ENCODE measurements around the gene TMC6.
A peak's percentile ranks its signal among the peaks of the same experiment; 100 is the strongest.
"Not testable (repeated sequence)": the region's sequence is repeated elsewhere in the genome, so short reads cannot be mapped to it uniquely, and the experiment has no call there.

Gene TMC6

DNA sequence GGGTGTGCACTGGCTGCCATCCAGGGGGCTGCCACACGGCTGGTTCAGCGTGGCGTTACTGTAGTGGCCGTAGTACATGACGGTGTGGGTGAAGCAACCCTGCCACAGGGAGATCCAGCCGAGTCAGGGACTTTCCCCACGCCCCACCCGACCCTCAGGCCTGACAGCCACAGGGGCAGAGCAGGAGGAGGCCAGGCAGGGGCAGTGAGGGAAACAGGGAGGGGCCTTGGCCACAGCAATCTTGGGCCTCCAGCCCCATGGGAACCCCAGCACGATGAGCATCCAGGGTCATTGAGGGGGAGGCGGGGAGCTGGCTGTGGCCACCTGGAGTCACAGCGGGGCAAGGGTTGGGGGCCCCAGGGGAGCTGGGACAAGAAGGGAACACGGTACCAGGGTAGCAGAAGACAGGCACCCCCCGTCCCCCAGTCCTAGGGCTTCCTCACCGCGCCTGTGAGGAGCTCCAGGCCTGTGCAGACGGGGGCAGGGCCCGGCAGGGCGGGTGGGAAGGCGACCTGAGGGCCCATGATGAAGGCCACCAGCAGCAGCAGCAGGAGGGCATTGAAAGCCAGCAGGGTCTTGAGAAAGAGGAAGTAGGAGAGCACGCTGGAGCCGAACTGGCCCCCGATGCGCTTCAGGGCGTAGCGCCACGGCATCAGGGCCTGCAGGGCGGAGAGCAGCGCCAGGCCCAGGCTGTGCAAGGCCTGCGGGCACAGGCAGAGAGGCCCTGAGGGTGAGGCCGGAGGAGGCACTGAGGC lies 4.3 kb downstream of the TMC6 start:
- no peak for DNase-seq
- ATAC-seq = no peak

DNA sequence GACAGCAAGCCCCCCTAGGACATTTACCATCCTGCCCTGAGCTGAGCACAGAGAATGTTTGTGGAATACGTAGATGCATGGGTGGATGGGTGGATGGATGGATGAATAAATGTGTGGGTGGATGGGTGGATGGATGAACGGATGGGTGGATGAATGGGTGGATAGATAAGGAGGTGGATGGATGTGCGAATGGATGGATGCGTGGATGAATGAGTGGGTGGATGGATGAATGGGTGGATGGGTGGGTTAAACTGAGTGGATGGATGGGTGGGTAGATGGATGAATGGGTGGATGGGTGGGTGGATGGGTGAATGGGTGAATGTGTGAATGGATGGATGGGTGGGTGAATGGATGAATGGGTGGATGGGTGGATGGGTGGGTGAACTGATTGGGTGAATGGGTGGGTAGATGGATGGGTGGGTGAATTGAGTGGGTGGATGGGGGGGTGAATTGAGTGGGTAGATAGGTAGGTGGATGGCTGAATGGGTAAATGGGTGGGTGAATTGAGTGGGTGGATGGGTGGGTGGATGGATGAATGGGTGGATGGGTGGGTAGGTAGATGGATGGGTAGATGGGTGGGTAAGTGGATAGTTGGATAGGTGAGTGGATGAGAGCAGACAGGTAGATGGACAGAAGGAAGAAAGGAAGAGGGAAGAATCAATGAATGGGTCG lies 5.2 kb downstream of the TMC6 start:
- DNase-seq = no peak
- ATAC-seq = no peak

DNA sequence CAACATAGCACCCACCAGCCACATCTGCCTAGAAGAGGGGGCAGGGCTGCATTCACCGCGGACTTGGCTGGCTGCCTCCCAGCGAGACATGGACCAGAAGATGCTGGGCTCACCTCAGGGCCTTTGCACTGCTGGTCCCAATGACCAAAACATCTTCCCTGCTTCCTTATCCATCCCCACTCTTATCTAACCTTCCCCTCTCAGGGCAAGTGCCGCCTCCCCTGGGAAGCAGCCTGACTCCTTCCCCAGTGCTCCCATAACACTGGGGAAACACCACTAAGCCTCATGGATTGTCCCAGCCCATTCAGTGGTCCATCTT lies 5.7 kb downstream of the TMC6 start:
- ATAC-seq = no peak
- DNase-seq = no peak

DNA sequence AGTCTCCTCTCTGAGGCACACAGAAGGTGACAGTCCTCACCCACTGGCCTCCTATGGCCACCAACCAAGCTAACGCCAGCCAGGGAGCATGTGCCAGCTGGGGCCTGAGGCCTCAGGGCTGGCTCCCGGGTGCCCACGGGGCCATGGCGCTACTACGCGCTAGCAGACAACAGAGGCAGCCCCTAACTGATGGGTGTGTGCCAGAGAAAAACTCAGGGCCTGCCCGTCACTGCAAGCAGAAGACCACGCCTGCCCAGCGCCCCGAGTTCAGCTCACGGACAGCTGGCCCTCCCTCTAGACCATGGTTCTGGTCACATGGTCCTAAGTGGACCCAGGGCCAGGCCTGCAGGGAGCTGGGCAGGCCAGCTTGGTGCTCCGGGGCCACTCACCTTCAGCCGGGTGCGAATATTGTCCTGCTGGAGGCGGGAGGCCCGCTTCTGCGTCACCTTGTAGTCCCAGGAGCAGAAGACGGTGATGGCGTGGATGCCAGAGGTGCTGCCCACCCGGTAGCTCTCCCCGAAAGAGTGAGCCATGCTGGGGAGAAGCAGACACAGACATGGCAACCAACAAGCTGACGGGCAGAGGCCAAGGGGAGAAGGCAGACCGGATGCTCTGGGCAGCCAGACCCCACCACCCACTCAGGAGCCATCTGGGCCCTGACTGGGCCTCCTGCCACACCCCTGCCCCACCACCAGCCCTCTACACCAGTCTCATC lies 6.2 kb downstream of the TMC6 start:
- ATAC-seq = no peak
- no peak for DNase-seq

DNA sequence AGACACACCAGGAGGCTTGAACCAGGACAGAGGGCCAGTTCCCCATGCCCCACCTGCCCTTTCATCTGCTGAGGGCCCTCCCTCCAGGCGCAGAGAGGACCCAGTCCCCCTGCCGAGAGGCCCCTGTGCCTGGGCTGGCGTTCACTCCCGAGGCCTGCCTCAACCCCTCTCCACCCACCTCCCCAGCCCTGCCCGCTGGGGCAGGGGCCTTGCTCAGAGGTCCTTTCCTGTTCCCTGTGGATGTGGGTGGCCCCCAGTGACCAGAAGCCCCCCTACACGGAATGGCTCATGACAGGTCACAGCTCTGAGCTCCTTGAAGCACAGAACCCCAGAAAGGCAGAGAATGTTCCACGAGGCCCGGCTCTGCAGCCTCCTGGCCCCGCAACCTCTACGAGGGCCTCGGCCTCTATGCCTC lies 6.7 kb downstream of the TMC6 start:
- no peak for ATAC-seq
- no peak for DNase-seq

DNA sequence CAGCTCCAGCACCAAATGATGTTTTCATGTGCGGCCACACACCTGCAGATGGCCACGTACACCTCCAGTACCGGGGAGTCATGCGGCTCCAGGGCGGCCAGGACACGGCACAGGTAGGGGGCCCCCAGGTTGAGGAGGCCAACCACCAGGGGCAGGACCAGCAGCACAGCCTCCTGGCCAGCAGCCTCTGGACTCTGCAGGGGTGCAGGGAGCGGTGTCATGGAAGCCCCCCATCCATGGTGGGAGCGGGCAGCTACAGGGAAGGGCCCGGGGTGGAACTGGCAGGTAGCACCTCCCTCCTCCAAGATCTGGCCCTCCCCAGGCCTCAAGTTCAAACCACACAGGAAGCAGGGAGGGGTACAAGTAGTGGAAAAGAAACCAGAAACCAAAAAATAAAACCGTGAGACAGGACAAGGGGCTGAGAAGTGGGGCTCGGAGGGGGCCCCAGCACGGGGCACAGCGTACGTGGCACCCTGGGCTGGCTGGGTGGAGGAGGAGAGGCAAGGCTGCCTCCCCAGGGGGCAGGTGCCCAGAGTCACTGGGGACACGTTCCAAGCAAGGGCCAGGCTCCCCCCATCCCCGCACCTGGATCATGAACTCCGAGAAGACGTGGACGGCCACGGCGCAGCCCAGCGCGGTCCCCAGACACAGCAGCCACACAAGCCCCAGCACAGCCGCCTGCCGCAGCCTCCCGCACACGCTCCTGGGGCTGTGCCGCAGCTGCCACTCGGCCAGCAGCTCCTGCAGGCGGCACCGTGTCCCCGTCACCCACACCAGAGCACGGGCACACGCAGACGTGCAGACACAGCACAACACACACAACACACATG lies 7.4 kb downstream of the TMC6 start:
- ATAC-seq = peak; percentile 37
- DNase-seq = peak; percentile 55

DNA sequence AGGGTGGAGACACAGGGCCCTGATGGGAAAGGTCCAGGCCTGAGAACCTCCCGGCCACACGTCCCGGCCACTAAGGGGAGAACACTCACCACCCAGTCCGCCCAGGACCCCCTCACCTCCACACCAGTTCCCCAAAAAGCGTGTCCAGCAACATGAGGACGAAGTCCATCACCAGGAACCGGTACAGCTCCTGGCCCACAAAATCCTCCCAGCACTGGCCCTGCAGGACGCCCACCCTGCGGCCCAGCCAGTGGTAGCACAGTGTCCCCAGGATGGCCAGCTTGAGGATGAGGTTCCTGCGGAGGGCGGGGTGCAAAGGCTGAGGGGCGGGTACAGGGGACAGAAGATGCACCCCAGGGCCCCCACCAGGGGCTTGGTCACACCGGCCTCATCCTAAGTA lies 8.0 kb downstream of the TMC6 start:
- DNase-seq (no peak), ATAC-seq (no peak)

DNA sequence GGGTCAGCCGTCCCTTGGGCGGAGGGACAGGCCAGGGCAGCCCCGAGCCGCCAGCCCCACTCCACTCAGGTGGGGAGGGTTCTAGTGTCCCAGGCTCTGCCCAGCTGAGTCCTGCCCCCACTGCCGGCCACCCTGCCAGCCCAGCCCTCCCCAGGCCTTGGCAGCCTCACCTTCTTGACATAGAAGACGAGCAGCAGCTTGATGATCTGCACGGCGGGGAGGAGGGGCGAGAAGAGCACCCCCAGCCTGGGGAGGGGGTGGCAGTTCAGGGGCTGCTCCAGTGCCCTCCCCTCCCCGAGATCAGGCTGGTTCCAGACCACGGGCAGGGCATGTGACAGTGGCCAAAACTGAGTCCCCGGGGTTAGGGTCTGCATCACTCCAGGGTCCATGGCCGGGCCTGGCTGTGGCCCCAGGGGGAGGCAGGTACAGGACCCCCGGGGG lies 9.7 kb downstream of the TMC6 start:
- DNase-seq = no peak
- no peak for ATAC-seq

DNA sequence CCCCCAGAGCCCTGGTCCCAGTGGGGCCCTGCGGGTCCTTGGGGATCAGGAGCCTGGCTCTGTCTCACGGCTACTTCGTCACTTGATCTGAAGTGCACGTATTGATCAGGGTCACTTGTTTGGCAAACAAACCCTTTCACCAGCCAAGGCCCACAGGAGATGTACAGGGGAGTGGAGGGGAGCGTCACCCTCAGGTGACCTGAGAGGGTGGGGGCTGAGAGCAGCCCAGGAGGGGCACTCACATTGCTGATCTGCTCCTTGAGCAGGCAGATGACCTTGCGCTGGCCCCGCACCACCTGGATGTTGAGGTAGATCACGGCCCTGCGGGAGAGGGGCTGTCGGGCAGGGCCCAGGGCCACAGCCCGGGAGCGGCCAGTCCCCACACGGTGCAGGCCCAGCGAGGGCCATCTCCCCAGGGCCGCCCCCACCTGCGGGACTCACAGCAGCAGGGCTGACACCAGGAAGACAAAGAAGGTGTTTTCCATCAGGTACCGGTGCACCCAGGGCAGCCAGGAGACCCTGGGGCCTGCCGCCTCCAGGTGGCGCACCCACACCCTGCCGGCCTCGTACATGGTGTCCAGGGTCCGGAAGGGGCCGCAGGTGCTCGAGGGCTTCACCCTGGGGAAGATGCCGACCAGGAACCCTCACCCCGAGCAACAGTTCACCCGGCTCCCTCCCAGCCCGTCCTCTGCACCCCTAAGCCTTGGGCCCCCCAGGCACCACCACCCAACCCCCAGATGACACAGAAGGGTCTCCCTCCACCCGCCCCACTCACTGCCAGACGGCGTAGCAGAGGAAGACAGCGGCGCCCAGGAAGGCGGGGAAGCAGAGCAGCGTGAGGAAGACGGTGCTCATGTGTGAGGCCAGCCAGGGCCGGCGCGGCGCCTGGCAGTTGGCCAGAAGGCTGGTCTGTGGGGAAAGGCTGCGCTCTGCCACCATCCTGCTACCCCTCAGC lies 11.3 kb downstream of the TMC6 start:
- no peak for ATAC-seq

DNA sequence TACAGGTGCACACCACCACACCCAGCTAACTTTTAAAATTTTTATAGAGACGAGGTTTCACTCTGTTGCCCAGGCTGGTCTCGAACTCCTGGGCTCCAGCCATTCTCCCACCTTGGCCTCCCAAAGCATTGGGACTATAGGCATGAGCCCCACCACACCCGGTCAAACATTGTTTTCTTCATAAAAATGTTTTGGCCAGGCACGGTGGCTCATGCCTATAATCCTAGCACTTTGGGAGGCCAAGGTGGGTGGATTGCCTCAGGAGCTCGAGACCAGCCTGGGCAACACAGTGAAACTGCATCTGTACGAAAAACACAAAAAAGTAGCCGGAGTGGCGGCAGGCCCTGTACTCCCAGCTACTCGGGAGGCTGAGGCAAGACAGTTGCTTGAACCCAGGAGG lies 12.1 kb downstream of the TMC6 start:
- DNase-seq (no peak), ATAC-seq (no peak)

More for the DNA sequence above, 11.3 kb downstream of the TMC6 start:
- DNase-seq = no peak

DNA sequence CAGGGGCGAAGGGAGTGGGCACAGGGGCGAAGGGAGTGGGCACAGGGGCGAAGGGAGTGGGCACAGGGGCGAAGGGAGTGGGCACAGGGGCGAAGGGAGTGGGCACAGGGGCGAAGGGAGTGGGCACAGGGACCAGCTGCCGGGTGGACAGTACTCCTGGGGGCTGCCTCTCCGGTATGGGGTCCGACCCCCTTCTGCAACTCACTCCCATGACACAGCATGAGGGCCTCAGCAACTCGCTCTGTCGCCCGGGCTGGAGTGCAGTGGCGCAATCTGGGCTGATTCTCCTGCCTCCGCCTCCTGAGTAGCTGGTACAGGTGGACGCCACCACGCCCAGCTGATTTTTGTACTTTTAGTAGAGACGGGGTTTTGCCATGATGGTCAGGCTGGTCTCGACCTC lies 12.8 kb downstream of the TMC6 start:
- not testable (repeated sequence) for DNase-seq, ATAC-seq

DNA sequence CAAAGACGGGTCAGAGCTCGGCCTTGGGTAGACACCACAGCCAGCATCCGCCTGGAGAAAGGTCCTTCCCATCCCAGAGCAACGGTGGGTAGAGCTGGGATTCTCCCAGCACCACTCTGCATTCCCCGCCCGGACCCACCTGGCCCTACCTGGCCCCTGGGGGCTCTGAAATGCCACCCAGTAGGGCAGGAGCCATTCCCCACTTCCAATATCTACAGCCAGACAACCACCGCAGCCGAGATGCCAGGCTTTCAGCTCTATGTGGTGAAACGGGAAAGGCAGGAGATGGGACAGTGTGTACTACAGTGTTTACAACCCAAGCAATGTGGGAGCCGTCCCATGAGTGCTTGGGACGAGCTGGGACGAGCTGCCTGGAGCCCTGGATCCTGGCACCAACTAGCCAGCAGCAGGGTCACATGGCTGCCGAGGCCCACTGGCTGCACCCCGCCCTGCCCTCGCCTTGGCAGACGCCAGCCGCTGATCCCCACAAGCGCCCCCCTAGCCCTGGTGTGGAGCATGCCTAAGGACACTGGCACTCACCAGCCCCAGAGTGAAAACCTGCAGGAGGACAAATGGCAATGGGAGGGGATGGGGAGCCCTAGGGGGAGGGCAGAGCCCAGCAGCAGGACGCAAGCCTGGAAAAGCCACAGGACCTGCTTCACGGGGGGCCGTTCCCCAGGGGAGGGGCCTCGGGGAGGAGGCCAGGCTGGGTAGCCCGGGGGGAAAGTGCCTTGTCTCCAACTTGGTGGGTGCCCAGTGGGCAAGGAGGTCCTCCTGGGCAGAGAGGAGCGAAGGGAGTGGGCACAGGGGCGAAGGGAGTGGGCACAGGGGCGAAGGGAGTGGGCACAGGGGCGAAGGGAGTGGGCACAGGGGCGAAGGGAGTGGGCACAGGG lies 13.5 kb downstream of the TMC6 start:
- no peak for ATAC-seq
- DNase-seq = no peak

DNA sequence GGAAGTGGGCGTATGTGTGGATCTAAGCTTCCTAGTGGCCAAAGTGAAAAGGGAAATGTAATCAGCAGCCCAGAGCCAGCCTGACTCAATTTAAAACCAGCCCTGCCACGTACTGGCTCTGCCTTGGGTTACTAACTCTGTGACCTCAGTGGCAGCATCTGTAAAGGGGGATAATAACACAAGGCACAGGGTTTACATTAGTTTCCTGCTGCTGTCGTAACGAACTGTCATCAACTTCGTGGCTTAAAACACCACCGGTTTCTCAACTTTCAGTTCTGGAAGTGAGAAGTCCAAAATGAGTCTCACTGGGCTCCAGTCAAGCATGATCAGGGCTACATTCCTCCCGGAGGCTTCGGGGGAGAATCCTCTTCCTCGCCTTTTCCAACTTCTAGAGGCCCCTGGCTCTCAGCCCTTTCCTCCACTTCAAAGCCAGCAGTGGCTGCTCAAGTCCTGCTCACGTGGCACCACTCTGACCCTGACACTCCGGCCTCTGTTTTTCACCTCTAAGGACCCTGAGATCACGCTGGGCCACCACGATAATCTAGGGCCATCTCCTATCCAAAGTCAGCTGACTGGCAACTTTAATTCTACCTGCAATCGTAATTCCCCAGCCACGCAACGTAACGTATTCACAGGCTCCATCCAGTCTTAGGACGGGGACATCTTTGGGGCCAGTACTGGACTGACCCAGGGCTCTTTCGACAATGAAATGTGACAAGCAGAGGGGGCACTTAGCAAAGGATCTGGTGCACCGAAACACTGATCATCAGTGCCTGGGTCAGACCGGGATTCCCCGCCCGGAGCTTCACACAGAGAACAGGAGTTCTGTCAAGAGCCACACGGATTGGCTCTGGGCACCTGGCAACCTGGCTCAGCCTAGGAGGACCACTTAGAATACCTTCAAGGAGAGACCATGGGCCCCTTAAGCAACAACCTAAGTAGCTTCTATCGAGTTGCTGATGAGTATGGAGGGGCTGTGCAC lies 14.5 kb downstream of the TMC6 start:
- ATAC-seq = peak; percentile 73
- peak; percentile 50 for DNase-seq

DNA sequence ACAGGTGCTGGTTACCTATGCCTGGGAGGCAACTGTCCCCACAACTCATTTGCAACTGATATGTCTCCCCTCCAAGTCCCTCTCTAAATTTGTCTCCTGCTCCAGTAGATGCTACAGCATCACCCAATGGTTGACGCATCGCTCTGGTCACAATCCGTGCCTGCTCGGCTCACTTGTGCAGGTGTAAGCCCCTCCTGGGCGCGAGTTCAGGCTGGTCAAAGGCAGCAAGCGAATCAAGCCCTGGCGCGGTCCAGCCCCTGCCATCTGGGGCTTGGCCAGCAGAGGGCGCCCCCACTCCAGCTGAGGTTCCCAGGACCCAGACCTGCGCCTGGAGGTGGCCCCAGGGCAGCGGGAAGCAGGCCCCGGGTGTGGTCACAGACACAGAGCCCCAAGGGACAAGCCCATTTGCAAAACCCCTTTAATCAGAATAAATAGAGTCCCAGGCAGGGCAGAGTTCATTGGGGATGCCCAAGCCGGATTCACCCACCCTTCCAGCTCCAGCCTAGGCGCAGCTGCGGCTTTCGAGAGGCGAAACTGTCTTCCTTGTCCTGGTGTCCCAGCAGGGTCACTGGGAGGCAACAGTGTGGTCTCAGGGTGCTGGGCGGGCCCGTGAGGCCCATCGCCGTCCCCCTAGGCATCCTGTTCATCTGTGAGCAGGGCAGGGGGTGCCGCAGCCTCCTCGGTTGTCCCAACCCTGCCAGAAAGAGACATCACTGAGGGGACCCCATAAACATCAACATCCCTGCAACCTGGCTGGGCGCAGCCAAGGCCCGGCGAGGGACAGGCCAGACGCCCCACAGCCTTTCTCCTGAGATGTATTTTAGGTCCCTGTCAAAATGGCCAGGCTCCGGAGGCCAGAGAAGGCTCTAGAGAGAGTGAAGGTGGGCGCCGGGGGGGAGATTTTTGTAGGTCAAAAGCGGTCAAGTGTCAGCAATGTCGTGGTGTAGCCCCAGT lies 15.8 kb downstream of the TMC6 start:
- ATAC-seq = peak; percentile 67
- peak; percentile 90 for DNase-seq

DNA sequence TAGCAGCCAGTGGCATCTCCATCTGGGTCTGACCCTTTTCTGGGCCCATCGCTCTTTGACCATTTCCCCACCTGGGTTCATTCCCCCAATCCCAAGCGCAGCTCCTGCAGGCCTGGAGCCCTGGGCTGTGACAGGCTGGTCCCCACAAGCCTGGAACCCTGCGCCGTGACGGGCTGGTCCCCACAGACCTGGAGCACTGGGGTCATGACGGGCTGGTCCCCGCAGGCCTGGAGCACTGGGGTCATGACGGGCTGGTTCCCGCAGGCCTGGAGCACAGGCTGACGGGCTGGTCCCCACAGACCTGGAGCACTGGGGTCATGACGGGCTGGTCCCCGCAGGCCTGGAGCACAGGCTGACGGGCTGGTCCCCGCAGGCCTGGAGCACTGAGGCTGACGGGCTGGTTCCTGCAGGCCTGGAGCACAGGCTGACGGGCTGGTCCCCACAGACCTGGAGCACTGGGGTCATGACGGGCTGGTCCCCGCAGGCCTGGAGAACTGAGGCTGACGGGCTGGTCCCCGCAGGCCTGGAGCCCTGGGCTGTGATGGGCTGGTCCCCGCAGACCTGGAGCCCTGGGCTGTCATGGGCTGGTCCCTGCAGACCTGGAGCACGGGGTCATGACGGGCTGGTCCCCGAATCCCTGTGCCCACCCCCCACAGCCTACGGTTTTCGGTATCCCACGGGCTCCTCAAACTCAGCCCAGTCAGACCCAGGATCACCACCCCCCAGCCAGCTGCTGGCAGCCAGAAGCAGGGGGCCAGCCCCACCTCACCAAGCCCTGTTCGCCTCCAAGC lies 16.6 kb downstream of the TMC6 start:
- ATAC-seq = no peak
- DNase-seq = no peak

DNA sequence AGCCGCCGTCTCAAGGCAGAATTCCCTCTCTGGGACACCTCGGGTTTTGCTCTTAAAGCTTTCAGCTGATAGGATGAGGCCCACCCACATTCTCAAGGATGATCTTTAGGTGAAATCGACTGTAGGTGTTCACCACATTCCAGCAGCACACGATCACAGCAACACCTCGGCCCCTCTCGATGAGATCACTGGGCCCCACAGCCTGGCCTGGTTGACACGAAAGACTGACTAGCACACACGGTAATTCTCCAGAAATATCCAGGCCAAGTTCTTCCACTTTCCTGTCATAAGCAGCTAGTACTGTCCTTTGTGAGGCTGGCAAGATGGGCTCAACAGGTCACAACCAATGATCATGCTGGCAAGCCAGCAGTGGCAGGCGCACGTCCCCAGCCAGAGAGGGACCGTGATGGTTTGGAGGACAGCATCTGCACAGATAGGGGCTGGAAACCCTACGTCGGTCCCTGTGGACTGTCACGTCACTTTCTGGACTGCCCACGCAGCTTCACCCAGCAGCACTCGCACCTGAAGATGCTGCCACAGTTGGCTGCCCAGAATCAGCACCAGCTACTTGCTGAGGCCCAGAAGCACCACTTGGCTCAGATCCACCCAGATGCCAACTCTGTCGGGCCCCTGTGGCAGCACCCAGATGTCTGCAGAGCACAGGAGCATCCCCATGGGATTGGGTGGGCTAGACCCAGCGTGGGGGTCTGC lies 17.4 kb downstream of the TMC6 start:
- no peak for DNase-seq
- no peak for ATAC-seq
